ENCODE data around the gene PACSIN2. TPM values are rescaled to one million over a fixed set of nuclear protein-coding genes. Genes with fewer than 3 reads are reported as not detected.

Gene PACSIN2
- total RNA-seq, 1 donor from 2014 or later, result 87.8 TPM

DNA sequence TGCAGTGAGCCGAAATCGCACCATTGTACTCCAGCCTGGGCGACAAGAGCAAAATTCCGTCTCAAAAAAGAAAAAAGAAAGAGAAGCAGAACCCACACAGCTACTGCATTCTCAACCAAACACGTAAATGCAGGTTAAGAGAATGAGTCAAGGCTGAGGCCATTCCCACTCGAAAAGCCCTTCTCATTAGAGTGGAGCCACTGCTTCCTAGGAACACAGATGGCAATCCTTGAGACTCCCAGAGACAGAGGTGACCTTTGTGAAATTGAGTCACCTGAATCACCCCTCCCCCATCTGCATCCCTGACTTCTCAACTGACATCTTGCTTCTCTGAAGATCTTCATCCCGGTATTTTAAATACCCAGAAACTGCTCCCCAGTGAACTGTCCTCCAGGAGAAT, 8.2 kb downstream of the PACSIN2 start:
- no peak overlapping the region for H3K9ac ChIP-seq (ENCODE audit: low read length)

GRCh38 chr22:43006016-43006505, 8.9 kb downstream of the PACSIN2 start:
- Mint-ChIP-seq H3K4me3 (ENCODE audit: unreplicated experiment) (peak overlapping the region; percentile 50), H3K4me1 (ENCODE audit: low read depth, unreplicated experiment) (peaks cover 74% of the 10 kb centered on the region), H3K27me3 (ENCODE audit: low read depth, unreplicated experiment) (no peaks in the 10 kb centered on the region), H3K36me3 (ENCODE audit: low read depth, unreplicated experiment) (no peaks in the 10 kb centered on the region), H3K27ac (ENCODE audit: unreplicated experiment) (peak overlapping the region; percentile 92), H3K9me3 (ENCODE audit: unreplicated experiment) (no peaks in the 10 kb centered on the region)
- FAIRE-seq (no peak), DNase-seq (ENCODE audit: low read depth) (no peak)
- no peak overlapping the region for H3K27ac ChIP-seq (ENCODE audit: low read depth, low read length)
- H3K9me3 ChIP-seq (ENCODE audit: insufficient read depth, low read depth, low read length), result no peaks in the 10 kb centered on the region
- H3K4me1 ChIP-seq (ENCODE audit: insufficient read depth, low read length), result peaks cover 55% of the 10 kb centered on the region
- no peaks in the 10 kb centered on the region for H3K27me3 ChIP-seq (ENCODE audit: insufficient read depth, low read length)
- no peak overlapping the region for H3K9ac ChIP-seq (ENCODE audit: low read length)
- no peak overlapping the region for H3K4me2 ChIP-seq (ENCODE audit: low read length)
- H3K79me2 ChIP-seq (ENCODE audit: insufficient read depth, low read length), result peaks cover 94% of the 10 kb centered on the region
- no peak overlapping the region for H2AFZ ChIP-seq (ENCODE audit: low read depth, low read length)
- no peak overlapping the region for H3K4me3 ChIP-seq (ENCODE audit: insufficient read depth, low read depth, low read length)
- TF ChIP-seq EZH2 (IDR thresholded peaks at IDR 0.05; ENCODE audit: insufficient read depth, low read length), result no peak
- TF ChIP-seq, protein P1, sequence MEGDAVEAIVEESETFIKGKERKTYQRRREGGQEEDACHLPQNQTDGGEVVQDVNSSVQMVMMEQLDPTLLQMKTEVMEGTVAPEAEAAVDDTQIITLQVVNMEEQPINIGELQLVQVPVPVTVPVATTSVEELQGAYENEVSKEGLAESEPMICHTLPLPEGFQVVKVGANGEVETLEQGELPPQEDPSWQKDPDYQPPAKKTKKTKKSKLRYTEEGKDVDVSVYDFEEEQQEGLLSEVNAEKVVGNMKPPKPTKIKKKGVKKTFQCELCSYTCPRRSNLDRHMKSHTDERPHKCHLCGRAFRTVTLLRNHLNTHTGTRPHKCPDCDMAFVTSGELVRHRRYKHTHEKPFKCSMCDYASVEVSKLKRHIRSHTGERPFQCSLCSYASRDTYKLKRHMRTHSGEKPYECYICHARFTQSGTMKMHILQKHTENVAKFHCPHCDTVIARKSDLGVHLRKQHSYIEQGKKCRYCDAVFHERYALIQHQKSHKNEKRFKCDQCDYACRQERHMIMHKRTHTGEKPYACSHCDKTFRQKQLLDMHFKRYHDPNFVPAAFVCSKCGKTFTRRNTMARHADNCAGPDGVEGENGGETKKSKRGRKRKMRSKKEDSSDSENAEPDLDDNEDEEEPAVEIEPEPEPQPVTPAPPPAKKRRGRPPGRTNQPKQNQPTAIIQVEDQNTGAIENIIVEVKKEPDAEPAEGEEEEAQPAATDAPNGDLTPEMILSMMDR (IDR thresholded peaks at IDR 0.05; ENCODE audit: insufficient read depth, low read depth, low read length), result no peak
- H4K20me1 ChIP-seq (ENCODE audit: insufficient read depth, low read length), result peaks cover 71% of the 10 kb centered on the region
- H3K36me3 ChIP-seq (ENCODE audit: insufficient read depth, low read length), result no peaks in the 10 kb centered on the region

More for the DNA sequence above, 8.2 kb downstream of the PACSIN2 start:
- no peak for TF ChIP-seq EZH2 (IDR thresholded peaks at IDR 0.05; ENCODE audit: insufficient read depth, low read length)
- TF ChIP-seq, protein P1 (IDR thresholded peaks at IDR 0.05; ENCODE audit: insufficient read depth, low read depth, low read length), result no peak
- peak overlapping the region; percentile 92 for H3K27ac Mint-ChIP-seq (ENCODE audit: unreplicated experiment)
- Histone ChIP-seq H3K27ac (ENCODE audit: low read depth, low read length) (no peak overlapping the region), H3K27me3 (ENCODE audit: insufficient read depth, low read length) (no peaks in the 10 kb centered on the region), H2AFZ (ENCODE audit: low read depth, low read length) (no peak overlapping the region), H3K4me2 (ENCODE audit: low read length) (peak overlapping the region; percentile 12), H3K79me2 (ENCODE audit: insufficient read depth, low read length) (peaks cover 94% of the 10 kb centered on the region), H3K4me1 (ENCODE audit: insufficient read depth, low read length) (peaks cover 52% of the 10 kb centered on the region), H4K20me1 (ENCODE audit: insufficient read depth, low read length) (peaks cover 71% of the 10 kb centered on the region), H3K9me3 (ENCODE audit: insufficient read depth, low read depth, low read length) (no peaks in the 10 kb centered on the region), H3K36me3 (ENCODE audit: insufficient read depth, low read length) (no peaks in the 10 kb centered on the region), H3K4me3 (ENCODE audit: insufficient read depth, low read depth, low read length) (no peak overlapping the region)
- H3K27me3 Mint-ChIP-seq (ENCODE audit: low read depth, unreplicated experiment), result no peaks in the 10 kb centered on the region
- H3K9me3 Mint-ChIP-seq (ENCODE audit: unreplicated experiment), result no peaks in the 10 kb centered on the region
- H3K4me1 Mint-ChIP-seq (ENCODE audit: low read depth, unreplicated experiment), result peaks cover 71% of the 10 kb centered on the region
- DNase-seq (ENCODE audit: low read depth) (peak; percentile 71), FAIRE-seq (no peak)
- H3K4me3 Mint-ChIP-seq (ENCODE audit: unreplicated experiment), result peak overlapping the region; percentile 16
- no peaks in the 10 kb centered on the region for H3K36me3 Mint-ChIP-seq (ENCODE audit: low read depth, unreplicated experiment)

- DNase-seq (ENCODE audit: low read depth) (no peak), FAIRE-seq (no peak)
- Histone ChIP-seq H3K9me3 (ENCODE audit: insufficient read depth, low read depth, low read length) (no peaks in the 10 kb centered on the region), H4K20me1 (ENCODE audit: insufficient read depth, low read length) (peaks cover 72% of the 10 kb centered on the region), H3K4me3 (ENCODE audit: insufficient read depth, low read depth, low read length) (no peak overlapping the region), H3K79me2 (ENCODE audit: insufficient read depth, low read length) (peaks cover 94% of the 10 kb centered on the region), H3K27me3 (ENCODE audit: insufficient read depth, low read length) (no peaks in the 10 kb centered on the region), H3K4me2 (ENCODE audit: low read length) (no peak overlapping the region), H2AFZ (ENCODE audit: low read depth, low read length) (no peak overlapping the region), H3K27ac (ENCODE audit: low read depth, low read length) (no peak overlapping the region), H3K4me1 (ENCODE audit: insufficient read depth, low read length) (peaks cover 65% of the 10 kb centered on the region), H3K36me3 (ENCODE audit: insufficient read depth, low read length) (no peaks in the 10 kb centered on the region), H3K9ac (ENCODE audit: low read length) (no peak overlapping the region)
- Mint-ChIP-seq H3K4me1 (ENCODE audit: low read depth, unreplicated experiment) (peaks cover 77% of the 10 kb centered on the region), H3K27me3 (ENCODE audit: low read depth, unreplicated experiment) (no peaks in the 10 kb centered on the region), H3K4me3 (ENCODE audit: unreplicated experiment) (no peak overlapping the region), H3K9me3 (ENCODE audit: unreplicated experiment) (no peaks in the 10 kb centered on the region), H3K27ac (ENCODE audit: unreplicated experiment) (peak overlapping the region; percentile 38), H3K36me3 (ENCODE audit: low read depth, unreplicated experiment) (no peaks in the 10 kb centered on the region)
- TF ChIP-seq EZH2 (IDR thresholded peaks at IDR 0.05; ENCODE audit: insufficient read depth, low read length), result no peak
- TF ChIP-seq, protein P1 (IDR thresholded peaks at IDR 0.05; ENCODE audit: insufficient read depth, low read depth, low read length), result no peak
Measured at GRCh38 chr22:43005106-43005505, 9.8 kb downstream of the PACSIN2 start.

Measured in astrocyte (in vitro differentiated cells and primary cell).